Peyer's patch (tissue), 4 donors: ENCODE measurements around the gene UBE2S.

Source experiments
- POLR2A ChIP-seq, 2 donors: fragments of 450-650 bp; IDR thresholded peaks; one replicate each; pipeline ENCODE4 v1.5.1; 2017; ENCODE audit warnings: antibody characterized with exemption in 2 of 2, mild to moderate bottlenecking in 2 of 2, moderate library complexity in 2 of 2
- TF ChIP-seq, protein P1 (sequence below), 6 experiments: fragments of 450-650 bp in 4 of 6; fragments of 200-600 bp in 2 of 6; sonication (generic) in 1 of 6; IDR thresholded peaks; one replicate each; pipeline ENCODE4 v1.5.1; 2017 to 2019; ENCODE audit warnings: antibody characterized with exemption in 6 of 6, mild to moderate bottlenecking in 3 of 6, moderate library complexity in 1 of 6

DNA sequence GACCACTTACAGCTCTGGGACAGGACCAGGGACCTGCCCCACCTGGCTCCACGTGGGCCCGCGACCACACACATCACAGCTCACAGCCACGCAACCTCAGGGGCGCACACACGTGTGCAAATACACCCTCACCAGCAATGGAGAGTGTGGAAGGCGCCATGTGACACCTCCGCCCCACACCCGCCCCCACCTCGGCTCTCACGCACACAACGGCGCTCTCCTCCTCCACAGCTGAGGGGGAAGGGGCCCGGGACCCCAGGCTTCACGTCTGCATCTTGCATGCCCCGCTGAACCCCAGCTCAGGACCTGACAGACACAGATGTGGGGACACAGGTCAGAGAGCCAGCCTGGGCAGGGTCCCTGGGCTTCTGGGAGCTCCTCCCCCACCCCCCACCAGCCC is 41.9 kb upstream of the UBE2S start:
- TF ChIP-seq POLR2A (IDR thresholded peaks at IDR 0.05): no peak
- TF ChIP-seq, protein P1, sequence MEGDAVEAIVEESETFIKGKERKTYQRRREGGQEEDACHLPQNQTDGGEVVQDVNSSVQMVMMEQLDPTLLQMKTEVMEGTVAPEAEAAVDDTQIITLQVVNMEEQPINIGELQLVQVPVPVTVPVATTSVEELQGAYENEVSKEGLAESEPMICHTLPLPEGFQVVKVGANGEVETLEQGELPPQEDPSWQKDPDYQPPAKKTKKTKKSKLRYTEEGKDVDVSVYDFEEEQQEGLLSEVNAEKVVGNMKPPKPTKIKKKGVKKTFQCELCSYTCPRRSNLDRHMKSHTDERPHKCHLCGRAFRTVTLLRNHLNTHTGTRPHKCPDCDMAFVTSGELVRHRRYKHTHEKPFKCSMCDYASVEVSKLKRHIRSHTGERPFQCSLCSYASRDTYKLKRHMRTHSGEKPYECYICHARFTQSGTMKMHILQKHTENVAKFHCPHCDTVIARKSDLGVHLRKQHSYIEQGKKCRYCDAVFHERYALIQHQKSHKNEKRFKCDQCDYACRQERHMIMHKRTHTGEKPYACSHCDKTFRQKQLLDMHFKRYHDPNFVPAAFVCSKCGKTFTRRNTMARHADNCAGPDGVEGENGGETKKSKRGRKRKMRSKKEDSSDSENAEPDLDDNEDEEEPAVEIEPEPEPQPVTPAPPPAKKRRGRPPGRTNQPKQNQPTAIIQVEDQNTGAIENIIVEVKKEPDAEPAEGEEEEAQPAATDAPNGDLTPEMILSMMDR (IDR thresholded peaks at IDR 0.05): no peak
